ENCODE results near the gene PLAA. TPM values are rescaled to one million over a fixed set of nuclear protein-coding genes. Genes with fewer than 3 reads are reported as not detected.

The PLAA gene
- total RNA-seq, 4 donors from 2014 or later: 22.4 to 32.3 (median 28.0) TPM

- DNase-seq (ENCODE audit: extremely low spot score): no peak
- TF ChIP-seq CTCF (IDR thresholded peaks at IDR 0.05) (no peak), POLR2AphosphoS5 (IDR thresholded peaks at IDR 0.05) (no peak), EP300 (IDR thresholded peaks at IDR 0.05) (no peak), POLR2A (IDR thresholded peaks at IDR 0.05; ENCODE audit: low read depth) (no peak)
- Histone ChIP-seq H3K27me3 (no peaks in the 10 kb centered on the region), H3K27ac (replicated peaks in 1 of 4) (peak overlapping the region; percentile 98 to 100 (median 99)), H3K9me3 (no peaks in the 10 kb centered on the region), H3K4me1 (peaks cover 16 to 39% (median 35%) of the 10 kb centered on the region in 4 donors), H3K4me3 (peak overlapping the region; percentile 95 to 100 (median 98)), H3K36me3 (no peaks in the 10 kb centered on the region)
- 42% methylated on average over 7 of the region's 7 CpGs for WGBS
- intact Hi-C loops (cut with DNase I): loop anchor here (5.0 kb wide), 2 partner anchors 54 to 84 kb away; partner anchors contain the start of gene PLAA
Measured at GRCh38 chr9:26893030-26893676, 53.9 kb downstream of the PLAA start.

- TF ChIP-seq POLR2A (IDR thresholded peaks at IDR 0.05; ENCODE audit: low read depth): peak; percentile 50
- peak; percentile 93 to 94 for TF ChIP-seq POLR2AphosphoS5 (IDR thresholded peaks at IDR 0.05)
- peak in 2 of 3 experiments; percentile 19 to 45 for TF ChIP-seq CTCF (IDR thresholded peaks at IDR 0.05)
- TF ChIP-seq EP300 (IDR thresholded peaks at IDR 0.05): no peak
Measured at GRCh38 chr9:26892251-26893029, 54.6 kb downstream of the PLAA start, which contains the start of gene CAAP1. Gene CAAP1 (minus strand): TSS chr9:26892802. CDS start chr9:26892715, 87 bp downstream.

GRCh38 chr9:26891726-26892125 is 55.3 kb downstream of the PLAA start:
- H3K9me3 ChIP-seq: no peaks in the 10 kb centered on the region
- intact Hi-C loops (cut with DNase I): loop anchor here (5.0 kb wide), 2 partner anchors 56 to 86 kb away; partner anchors contain the start of gene PLAA
- TF ChIP-seq EP300 (IDR thresholded peaks at IDR 0.05) (no peak), POLR2A (IDR thresholded peaks at IDR 0.05; ENCODE audit: low read depth) (no peak), POLR2AphosphoS5 (IDR thresholded peaks at IDR 0.05) (no peak), CTCF (IDR thresholded peaks at IDR 0.05) (no peak)
- peak overlapping the region; percentile 95 to 100 (median 98) for H3K4me3 ChIP-seq
- H3K27me3 ChIP-seq: no peaks in the 10 kb centered on the region
- H3K4me1 ChIP-seq: peaks cover 16 to 41% (median 37%) of the 10 kb centered on the region in 4 donors
- no peak for DNase-seq (ENCODE audit: extremely low spot score)
- under 1% methylated on average over 14 of the region's 14 CpGs for WGBS
- H3K36me3 ChIP-seq: peaks cover 0 to 6% (median 0%) of the 10 kb centered on the region in 4 donors
- H3K27ac ChIP-seq (replicated peaks in 1 of 4): peak overlapping the region; percentile 98 to 100 (median 99)

More at GRCh38 chr9:26892251-26893029, 54.6 kb downstream of the PLAA start, which contains the start of gene CAAP1:
- Histone ChIP-seq H3K4me3 (peak within 1 kb of the TSS; percentile 95 to 100 (median 98)), H3K27me3 (no peaks in the 10 kb centered on the region), H3K9me3 (no peaks in the 10 kb centered on the region), H3K4me1 (peaks cover 16 to 41% (median 37%) of the 10 kb centered on the region in 4 donors), H3K36me3 (no peaks in the 10 kb centered on the region), H3K27ac (replicated peaks in 1 of 4) (peak within 1 kb of the TSS; percentile 98 to 100 (median 99))
- intact Hi-C loops (cut with DNase I): loop anchor here (5.0 kb wide), 2 partner anchors 55 to 85 kb away; partner anchors contain the start of gene PLAA
- DNase-seq (ENCODE audit: extremely low spot score): peak; percentile 97
- WGBS: under 1% methylated on average over 58 of the region's 70 CpGs

GRCh38 chr9:26888271-26888670 is 58.8 kb downstream of the PLAA start:
- Histone ChIP-seq H3K4me3 (no peak overlapping the region), H3K9me3 (no peaks in the 10 kb centered on the region), H3K27me3 (no peaks in the 10 kb centered on the region), H3K27ac (replicated peaks in 1 of 4) (no peak overlapping the region), H3K4me1 (peaks cover 16 to 40% (median 35%) of the 10 kb centered on the region in 4 donors), H3K36me3 (peaks cover 0 to 14% (median 6%) of the 10 kb centered on the region in 4 donors)
- intact Hi-C loops (cut with DNase I): no loop called here
- TF ChIP-seq POLR2AphosphoS5 (IDR thresholded peaks at IDR 0.05) (no peak), POLR2A (IDR thresholded peaks at IDR 0.05; ENCODE audit: low read depth) (no peak), EP300 (IDR thresholded peaks at IDR 0.05) (no peak), CTCF (IDR thresholded peaks at IDR 0.05) (no peak)
- DNase-seq (ENCODE audit: extremely low spot score): no peak
- WGBS: 84% methylated on average over 1 of the region's 1 CpG

Measured in esophagus muscularis mucosa (tissue), 4 donors.